Mammary epithelial cell (primary cell): ENCODE results near the gene KRTAP9-2.

Source experiments
- EZH2 ChIP-seq: IDR thresholded peaks from 2 replicates; pipeline ENCODE4 v1.6.1; 2012; ENCODE audit warnings: low read length, inconsistent platforms, borderline replicate concordance
- TF ChIP-seq, protein P1 (sequence below), 2 donors: IDR thresholded peaks in 1 of 2; conservative IDR thresholded peaks in 1 of 2; 2 replicates each; pipeline ENCODE4 v1.5.1; 2011 to 2012; ENCODE audit warnings: inconsistent platforms in 2 of 2, low read length in 2 of 2, mild to moderate bottlenecking in 2 of 2, control low read depth in 1 of 2, low read depth in 1 of 2; ENCODE audit not compliant: insufficient read depth in 1 of 2; ENCODE audit errors: extremely low read depth in 1 of 2

DNA sequence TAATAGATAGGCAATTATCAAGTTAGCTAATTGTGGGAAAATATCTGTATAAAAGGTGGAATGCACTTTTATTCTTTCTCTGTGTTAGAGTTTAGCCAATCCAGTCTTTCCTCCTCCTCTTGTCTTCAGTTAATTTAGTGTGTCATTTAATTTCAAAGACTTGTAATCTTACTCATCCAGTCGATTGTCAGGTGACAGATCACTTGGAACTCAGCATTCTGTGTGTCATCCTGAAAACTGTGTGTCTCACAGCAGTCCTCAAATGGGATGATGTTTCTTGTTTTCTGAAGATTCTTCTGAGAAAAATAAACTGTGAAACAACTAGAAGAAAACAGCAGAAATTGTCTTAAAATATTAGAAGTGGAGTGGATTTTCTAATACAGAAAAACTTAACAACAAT is 41.4 kb upstream of the KRTAP9-2 start:
- TF ChIP-seq, protein P1, sequence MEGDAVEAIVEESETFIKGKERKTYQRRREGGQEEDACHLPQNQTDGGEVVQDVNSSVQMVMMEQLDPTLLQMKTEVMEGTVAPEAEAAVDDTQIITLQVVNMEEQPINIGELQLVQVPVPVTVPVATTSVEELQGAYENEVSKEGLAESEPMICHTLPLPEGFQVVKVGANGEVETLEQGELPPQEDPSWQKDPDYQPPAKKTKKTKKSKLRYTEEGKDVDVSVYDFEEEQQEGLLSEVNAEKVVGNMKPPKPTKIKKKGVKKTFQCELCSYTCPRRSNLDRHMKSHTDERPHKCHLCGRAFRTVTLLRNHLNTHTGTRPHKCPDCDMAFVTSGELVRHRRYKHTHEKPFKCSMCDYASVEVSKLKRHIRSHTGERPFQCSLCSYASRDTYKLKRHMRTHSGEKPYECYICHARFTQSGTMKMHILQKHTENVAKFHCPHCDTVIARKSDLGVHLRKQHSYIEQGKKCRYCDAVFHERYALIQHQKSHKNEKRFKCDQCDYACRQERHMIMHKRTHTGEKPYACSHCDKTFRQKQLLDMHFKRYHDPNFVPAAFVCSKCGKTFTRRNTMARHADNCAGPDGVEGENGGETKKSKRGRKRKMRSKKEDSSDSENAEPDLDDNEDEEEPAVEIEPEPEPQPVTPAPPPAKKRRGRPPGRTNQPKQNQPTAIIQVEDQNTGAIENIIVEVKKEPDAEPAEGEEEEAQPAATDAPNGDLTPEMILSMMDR (conservative IDR thresholded peaks at IDR 0.05 in 1 of 2, IDR thresholded peaks at IDR 0.05 in 1 of 2; ENCODE audit: extremely low read depth in 1 of 2, insufficient read depth in 1 of 2, low read depth in 1 of 2, low read length in 2 of 2): no peak
- no peak for TF ChIP-seq EZH2
